ENCODE results near the gene GSTCD.

The GSTCD gene

GRCh38 chr4:105894660-105895582, 186.3 kb downstream of the GSTCD start, which contains the start of gene NPNT:
NPNT (plus strand) TSS chr4:105895471; CDS start chr4:105895653, 182 bp downstream.
- DNase-seq (ENCODE audit: low spot score): peak; percentile 64

GRCh38 chr4:105895583-105896460, 187.2 kb downstream of the GSTCD start:
- DNase-seq (ENCODE audit: low spot score): peak; percentile 30

GRCh38 chr4:105896461-105896942, 187.9 kb downstream of the GSTCD start:
- peak; percentile 26 for DNase-seq (ENCODE audit: low spot score)

All from iPS-NIHi11 (cell line).